GM21367 (cell line): Measurements from ENCODE around the gene FAM20B.
"Not testable (repeated sequence)": the region's sequence is repeated elsewhere in the genome, so short reads cannot be mapped to it uniquely, and the experiment has no call there.

Source experiments
- ATAC-seq: cut with Tn5 transposase; IDR thresholded peaks from one replicate; pipeline ENCODE4 v1.9.1; 2021; ENCODE audit not compliant: unreplicated experiment

FAM20B gene, protein sequence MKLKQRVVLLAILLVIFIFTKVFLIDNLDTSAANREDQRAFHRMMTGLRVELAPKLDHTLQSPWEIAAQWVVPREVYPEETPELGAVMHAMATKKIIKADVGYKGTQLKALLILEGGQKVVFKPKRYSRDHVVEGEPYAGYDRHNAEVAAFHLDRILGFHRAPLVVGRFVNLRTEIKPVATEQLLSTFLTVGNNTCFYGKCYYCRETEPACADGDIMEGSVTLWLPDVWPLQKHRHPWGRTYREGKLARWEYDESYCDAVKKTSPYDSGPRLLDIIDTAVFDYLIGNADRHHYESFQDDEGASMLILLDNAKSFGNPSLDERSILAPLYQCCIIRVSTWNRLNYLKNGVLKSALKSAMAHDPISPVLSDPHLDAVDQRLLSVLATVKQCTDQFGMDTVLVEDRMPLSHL

GRCh38 chr1:179025125-179025974 lies at the start of gene FAM20B:
Gene FAM20B, plus strand, starts transcription at chr1:179025894. Its CDS starts 17,954 bp downstream, at chr1:179043848.
- ATAC-seq, result peak; percentile 67

GRCh38 chr1:178976541-178976940 lies 49.2 kb upstream of the FAM20B start:
- ATAC-seq, result no peak

GRCh38 chr1:178986204-178986603 lies 39.5 kb upstream of the FAM20B start:
- no peak for ATAC-seq

GRCh38 chr1:178988198-178988597 lies 37.5 kb upstream of the FAM20B start:
- not testable (repeated sequence) for ATAC-seq

GRCh38 chr1:178993559-178993958 lies 32.1 kb upstream of the FAM20B start:
- no peak for ATAC-seq

DNA sequence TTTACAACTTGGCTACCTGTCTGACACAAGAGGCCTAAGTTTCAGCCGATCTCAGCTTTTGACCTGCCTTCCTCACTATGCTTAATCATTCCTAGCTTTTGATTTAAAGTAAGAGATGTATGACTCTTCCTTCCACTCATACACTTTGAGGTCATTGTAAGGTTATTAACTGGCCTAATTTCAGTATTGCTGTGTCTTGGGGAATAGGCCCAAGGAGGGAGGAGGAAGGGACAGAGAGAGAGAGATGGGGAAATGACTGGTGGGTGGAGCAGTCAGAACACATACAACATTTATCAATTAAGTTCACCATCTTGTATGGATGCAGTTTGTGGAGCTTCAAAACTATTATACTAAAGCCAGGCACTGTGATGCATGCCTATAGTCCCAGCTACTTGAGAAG lies 28.3 kb upstream of the FAM20B start:
- ATAC-seq, result no peak

- ATAC-seq, result no peak
These were observed 27.4 kb upstream of the FAM20B start for GRCh38 chr1:178998295-178998694.

DNA sequence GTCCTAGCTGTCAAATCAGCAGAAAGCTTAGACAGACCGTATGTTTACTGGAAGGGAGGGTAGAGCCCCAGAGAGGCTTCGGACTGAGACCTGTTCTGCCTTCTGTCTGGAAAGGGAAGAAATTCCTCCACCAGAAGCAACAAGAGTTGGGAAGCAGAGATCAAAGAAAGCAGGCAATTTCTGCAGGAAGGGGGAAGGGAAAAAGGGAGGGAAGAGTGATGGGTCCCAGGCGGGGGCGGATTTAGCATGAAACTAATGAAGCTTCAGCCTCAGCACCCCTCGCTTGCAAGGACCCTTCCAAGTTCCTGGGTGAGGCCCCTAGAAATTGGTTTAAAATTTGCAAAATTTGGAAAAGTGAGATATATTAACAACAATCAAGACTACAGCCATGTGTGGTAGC lies 26.6 kb upstream of the FAM20B start:
- no peak for ATAC-seq

- ATAC-seq, result no peak
These were observed 24.2 kb upstream of the FAM20B start for GRCh38 chr1:179001451-179001850.

GRCh38 chr1:179002064-179002463 lies 23.6 kb upstream of the FAM20B start:
- ATAC-seq, result not testable (repeated sequence)

- peak; percentile 87 for ATAC-seq
These were observed 22.9 kb upstream of the FAM20B start for GRCh38 chr1:179002552-179003345.

GRCh38 chr1:179003512-179004066 lies 22.1 kb upstream of the FAM20B start:
- no peak for ATAC-seq

DNA sequence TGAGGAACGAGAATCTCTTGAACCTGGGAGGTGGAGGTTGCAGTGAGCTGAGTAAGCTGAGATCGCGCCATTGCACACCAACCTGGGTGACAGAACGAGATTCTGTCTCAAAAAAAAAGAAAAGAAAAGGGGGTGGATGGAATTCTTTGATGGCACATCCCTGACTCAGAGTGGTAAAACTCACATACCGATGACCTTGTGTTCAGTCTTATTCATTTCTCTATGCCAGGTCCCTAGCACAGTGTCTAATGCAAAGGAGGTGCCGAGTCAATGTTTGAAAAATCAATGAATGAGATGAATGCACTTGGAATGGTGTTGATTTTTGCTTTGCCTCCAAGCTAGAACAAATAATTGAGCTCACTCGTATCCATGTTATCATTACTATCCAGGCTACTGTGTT lies 18.5 kb upstream of the FAM20B start:
- ATAC-seq, result no peak

DNA sequence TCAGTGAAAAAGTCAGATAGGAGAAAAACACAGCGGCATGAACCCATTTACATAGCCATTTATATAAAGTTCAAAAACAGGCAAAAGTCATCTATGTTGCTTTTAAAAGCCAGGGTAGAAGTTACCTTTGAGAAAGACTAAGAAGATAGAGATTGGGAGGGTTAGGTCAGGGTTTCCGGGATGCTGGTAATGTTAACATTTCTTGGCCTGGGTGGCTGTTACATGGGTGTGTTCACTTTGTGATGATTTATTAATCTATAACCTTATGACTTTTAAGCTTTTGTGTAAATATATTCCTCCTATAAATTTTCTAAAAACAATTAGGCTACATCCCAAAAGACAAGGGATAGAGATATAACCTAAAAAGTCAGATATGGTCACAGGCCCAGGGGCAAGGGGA lies 15.0 kb upstream of the FAM20B start:
- ATAC-seq, result no peak

DNA sequence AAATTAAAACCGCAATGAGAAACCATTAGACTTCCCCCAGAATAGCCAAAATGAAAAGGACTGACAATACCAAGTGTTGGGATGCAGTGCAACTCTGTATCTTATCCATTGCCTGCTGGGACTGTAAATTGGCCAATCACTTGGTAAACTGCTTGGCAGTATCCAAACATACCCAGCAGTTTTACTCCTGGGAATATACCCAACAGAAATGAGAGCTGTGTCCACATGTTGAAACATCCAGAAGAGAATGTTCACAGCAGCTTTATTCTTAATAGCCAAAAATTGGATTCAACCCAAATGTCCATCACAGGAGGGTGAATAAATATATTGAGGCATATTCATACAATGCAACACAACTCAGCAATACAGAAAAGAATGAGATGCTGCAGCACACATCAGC lies 13.7 kb upstream of the FAM20B start:
- no peak for ATAC-seq

- ATAC-seq, result no peak
These were observed 11.6 kb upstream of the FAM20B start for GRCh38 chr1:179014123-179014522.

DNA sequence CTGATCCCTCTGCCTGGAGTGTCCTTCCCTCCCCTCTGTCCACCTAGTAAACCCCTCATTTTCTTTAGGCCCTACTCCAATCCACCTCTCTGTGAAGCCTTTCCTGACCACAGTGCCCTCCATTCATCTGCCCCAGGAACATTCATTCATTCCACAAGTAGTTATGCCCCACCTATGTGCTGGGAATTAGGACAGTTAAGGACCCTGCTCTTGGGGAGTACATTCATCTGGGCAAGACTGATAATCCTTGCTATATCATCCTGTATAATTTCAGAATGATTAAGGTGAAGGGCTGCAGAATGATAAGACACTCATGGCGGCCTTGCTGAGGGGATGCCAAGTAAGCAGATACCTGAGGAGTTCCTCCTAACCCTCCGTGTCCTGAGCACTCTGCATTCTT lies 10.3 kb upstream of the FAM20B start:
- ATAC-seq, result no peak

DNA sequence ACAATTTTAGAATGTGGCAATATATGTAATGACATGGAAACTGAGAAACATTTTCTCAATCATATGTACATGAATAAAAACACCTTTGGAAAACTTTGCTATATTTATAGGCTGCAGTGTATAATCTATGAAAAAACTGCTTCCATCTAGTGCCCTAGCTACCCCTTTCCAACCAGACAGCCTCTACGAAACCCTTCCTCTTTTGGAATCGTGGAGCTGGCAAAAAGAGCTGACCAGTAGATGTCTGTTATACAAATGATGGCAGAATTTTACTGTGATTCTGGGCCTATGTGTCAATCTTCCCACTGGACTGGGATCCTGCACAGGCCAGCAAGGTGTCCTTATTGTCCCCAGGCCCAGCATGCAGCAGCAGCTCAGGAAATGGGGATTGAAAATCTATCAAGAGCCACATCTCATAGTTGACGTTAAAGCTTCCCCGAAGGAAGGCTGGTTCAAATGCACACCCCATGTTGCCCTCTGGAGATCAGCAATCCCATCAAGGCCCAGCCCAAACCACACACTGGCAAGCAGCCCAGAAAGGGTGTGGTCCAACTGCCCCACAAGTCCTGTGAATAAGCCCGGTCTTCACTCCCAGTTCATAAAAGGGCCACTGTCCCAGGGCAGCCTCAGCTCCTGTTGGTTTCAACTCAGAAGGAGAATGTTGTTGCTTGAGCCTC lies 8.8 kb upstream of the FAM20B start:
- ATAC-seq, result no peak

GRCh38 chr1:179017383-179018326 lies 8.0 kb upstream of the FAM20B start:
- ATAC-seq, result no peak
